HFFc6 (cell line): ENCODE data around the gene GABRG3. TPM values are rescaled to one million over a fixed set of nuclear protein-coding genes. Genes with fewer than 3 reads are reported as not detected.
A peak's percentile ranks its signal among the peaks of the same experiment; 100 is the strongest.

ENCODE experiments used
- DNase-seq: peaks from one replicate; pipeline ENCODE4 v3.0.0-alpha.2; 2018
- H3K27ac Mint-ChIP-seq: 2 replicates; pipeline ENCODE4 v1.8.0; 2020; ENCODE audit warnings: mild to moderate bottlenecking, mixed read lengths
- H3K27me3 Mint-ChIP-seq: 2 replicates; pipeline ENCODE4 v1.8.0; 2021; ENCODE audit warnings: mild to moderate bottlenecking, moderate library complexity, mixed read lengths; ENCODE audit not compliant: insufficient read depth
- H3K36me3 Mint-ChIP-seq: 2 replicates; pipeline ENCODE4 v1.8.0; 2021; ENCODE audit warnings: low read depth, mixed read lengths
- H3K4me1 Mint-ChIP-seq: 2 replicates; pipeline ENCODE4 v1.8.0; 2020; ENCODE audit warnings: low read depth, mixed read lengths
- H3K4me3 Mint-ChIP-seq: 2 replicates; pipeline ENCODE4 v1.8.0; 2020; ENCODE audit warnings: mild to moderate bottlenecking, moderate library complexity, mixed read lengths
- H3K9me3 Mint-ChIP-seq: 2 replicates; pipeline ENCODE4 v1.8.0; 2020; ENCODE audit warnings: mild to moderate bottlenecking, mixed read lengths
- CTCF ChIP-seq: fragments of 200-600 bp; sonication (generic); IDR thresholded peaks from 2 replicates; pipeline ENCODE4 v1.5.0; 2021; ENCODE audit warnings: antibody characterized with exemption, mild to moderate bottlenecking
- total RNA-seq, 6 experiments: library from RNA; stranded (reverse); fragmentation: NEBNext Ultra II Directional; extraction: Animal tissue kit (Norgen Biotek cat#: 25700); gene quantifications; 2 replicates in 1 of 6; 3 replicates in 5 of 6; pipeline ENCODE4 v1.2.3, GENCODE V29; 2021

GABRG3 gene
- total RNA-seq, 6 experiments from 2014 or later, result not detected

- no peaks in the 10 kb centered on the region for H3K36me3 Mint-ChIP-seq
- peaks cover 21% of the 10 kb centered on the region for H3K9me3 Mint-ChIP-seq
- H3K27me3 Mint-ChIP-seq, result no peaks in the 10 kb centered on the region
- no peak for TF ChIP-seq CTCF
- no peak for DNase-seq
- no peaks in the 10 kb centered on the region for H3K4me1 Mint-ChIP-seq
- no peak overlapping the region for H3K4me3 Mint-ChIP-seq
- H3K27ac Mint-ChIP-seq, result no peak overlapping the region
These were observed 381.2 kb downstream of the GABRG3 start for GRCh38 chr15:27352136-27352535.

- no peak for DNase-seq
- no peak overlapping the region for H3K27ac Mint-ChIP-seq
- no peaks in the 10 kb centered on the region for H3K36me3 Mint-ChIP-seq
- peaks cover 29% of the 10 kb centered on the region for H3K9me3 Mint-ChIP-seq
- no peak overlapping the region for H3K4me3 Mint-ChIP-seq
- TF ChIP-seq CTCF, result no peak
- H3K4me1 Mint-ChIP-seq, result no peaks in the 10 kb centered on the region
- no peaks in the 10 kb centered on the region for H3K27me3 Mint-ChIP-seq
These were observed 382.9 kb downstream of the GABRG3 start for GRCh38 chr15:27353856-27354255.

- Mint-ChIP-seq H3K36me3 (no peaks in the 10 kb centered on the region), H3K4me3 (no peak overlapping the region), H3K4me1 (no peaks in the 10 kb centered on the region), H3K27me3 (no peaks in the 10 kb centered on the region), H3K27ac (no peak overlapping the region), H3K9me3 (peaks cover 44% of the 10 kb centered on the region)
- TF ChIP-seq CTCF, result peak; percentile 65
- DNase-seq, result no peak
These were observed 387.9 kb downstream of the GABRG3 start for GRCh38 chr15:27358751-27359434.

- no peaks in the 10 kb centered on the region for H3K36me3 Mint-ChIP-seq
- peaks cover 40% of the 10 kb centered on the region for H3K9me3 Mint-ChIP-seq
- TF ChIP-seq CTCF, result no peak
- no peak overlapping the region for H3K4me3 Mint-ChIP-seq
- H3K27ac Mint-ChIP-seq, result no peak overlapping the region
- H3K4me1 Mint-ChIP-seq, result no peaks in the 10 kb centered on the region
- DNase-seq, result no peak
- H3K27me3 Mint-ChIP-seq, result no peaks in the 10 kb centered on the region
These were observed 388.6 kb downstream of the GABRG3 start for GRCh38 chr15:27359586-27359985.

- peaks cover 33% of the 10 kb centered on the region for H3K9me3 Mint-ChIP-seq
- TF ChIP-seq CTCF, result no peak
- H3K27me3 Mint-ChIP-seq, result no peaks in the 10 kb centered on the region
- no peak overlapping the region for H3K27ac Mint-ChIP-seq
- no peaks in the 10 kb centered on the region for H3K4me1 Mint-ChIP-seq
- no peak overlapping the region for H3K4me3 Mint-ChIP-seq
- no peaks in the 10 kb centered on the region for H3K36me3 Mint-ChIP-seq
- no peak for DNase-seq
These were observed 389.3 kb downstream of the GABRG3 start for GRCh38 chr15:27360316-27360715.
